HFFc6 (cell line): ENCODE measurements around the gene HIF1A. TPM values are rescaled to one million over a fixed set of nuclear protein-coding genes. Genes with fewer than 3 reads are reported as not detected.

Experiments used
- DNase-seq: peaks from one replicate; pipeline ENCODE4 v3.0.0-alpha.2; 2018
- H3K27ac Mint-ChIP-seq: 2 replicates; pipeline ENCODE4 v1.8.0; 2020; ENCODE audit warnings: mild to moderate bottlenecking, mixed read lengths
- H3K27me3 Mint-ChIP-seq: 2 replicates; pipeline ENCODE4 v1.8.0; 2021; ENCODE audit warnings: mild to moderate bottlenecking, moderate library complexity, mixed read lengths; ENCODE audit not compliant: insufficient read depth
- H3K36me3 Mint-ChIP-seq: 2 replicates; pipeline ENCODE4 v1.8.0; 2021; ENCODE audit warnings: low read depth, mixed read lengths
- H3K4me1 Mint-ChIP-seq: 2 replicates; pipeline ENCODE4 v1.8.0; 2020; ENCODE audit warnings: low read depth, mixed read lengths
- H3K4me3 Mint-ChIP-seq: 2 replicates; pipeline ENCODE4 v1.8.0; 2020; ENCODE audit warnings: mild to moderate bottlenecking, moderate library complexity, mixed read lengths
- H3K9me3 Mint-ChIP-seq: 2 replicates; pipeline ENCODE4 v1.8.0; 2020; ENCODE audit warnings: mild to moderate bottlenecking, mixed read lengths
- CTCF ChIP-seq: fragments of 200-600 bp; sonication (generic); IDR thresholded peaks from 2 replicates; pipeline ENCODE4 v1.5.0; 2021; ENCODE audit warnings: antibody characterized with exemption, mild to moderate bottlenecking
- total RNA-seq, 6 experiments: library from RNA; stranded (reverse); fragmentation: NEBNext Ultra II Directional; extraction: Animal tissue kit (Norgen Biotek cat#: 25700); gene quantifications; 2 replicates in 1 of 6; 3 replicates in 5 of 6; pipeline ENCODE4 v1.2.3, GENCODE V29; 2021

The HIF1A gene
- total RNA-seq, 6 experiments from 2014 or later, result 217 to 265 (median 233) TPM

DNA sequence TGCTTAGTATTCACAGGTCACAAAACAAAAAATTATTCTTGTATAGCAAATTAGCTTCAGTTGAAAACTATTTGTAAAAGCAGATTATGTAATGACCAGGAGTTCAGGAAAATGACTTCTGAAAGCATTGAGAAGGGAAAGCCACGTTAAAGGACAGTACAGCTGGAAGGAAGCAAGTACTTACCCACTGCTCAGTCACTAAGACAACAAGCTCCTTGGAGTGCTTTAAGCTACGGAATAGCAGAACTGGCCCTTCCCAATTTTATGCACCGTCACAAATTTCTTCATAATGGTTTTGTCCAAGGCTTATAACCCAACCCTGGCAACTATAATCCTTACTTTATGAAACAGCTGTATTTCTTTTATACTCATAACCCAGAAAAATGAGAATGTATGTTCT lies 54.0 kb downstream of the HIF1A start:
- DNase-seq, result no peak
- TF ChIP-seq CTCF, result no peak
- Mint-ChIP-seq H3K27ac (no peak overlapping the region), H3K27me3 (peaks cover 16% of the 10 kb centered on the region), H3K4me1 (peaks cover 62% of the 10 kb centered on the region), H3K9me3 (peaks cover 5% of the 10 kb centered on the region; the same call in 1 of the 2 replicates), H3K4me3 (peak overlapping the region; percentile 87; the same call in 1 of the 2 replicates), H3K36me3 (peaks cover 73% of the 10 kb centered on the region)

DNA sequence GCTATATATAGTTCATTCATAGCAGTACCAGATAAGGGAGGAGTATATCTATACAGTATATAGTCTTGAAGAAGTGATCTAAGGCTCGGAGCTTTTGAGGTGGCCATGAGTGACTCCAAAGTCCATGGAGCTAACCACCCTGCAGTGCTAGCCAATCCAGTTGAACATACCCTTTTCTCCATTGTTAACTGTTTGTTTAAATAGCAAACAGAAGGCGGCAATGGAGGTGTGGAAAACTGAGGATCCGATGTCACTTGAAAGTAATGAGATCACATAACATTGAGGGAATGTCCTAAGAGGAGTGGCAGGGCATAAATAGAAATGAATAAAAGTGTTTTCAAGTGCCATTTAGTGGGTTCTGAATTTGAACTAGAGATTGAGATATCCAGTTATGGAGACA lies 54.6 kb downstream of the HIF1A start:
- H3K4me3 Mint-ChIP-seq, result peak overlapping the region; percentile 87
- peaks cover 73% of the 10 kb centered on the region for H3K36me3 Mint-ChIP-seq
- H3K4me1 Mint-ChIP-seq, result peaks cover 68% of the 10 kb centered on the region

DNA sequence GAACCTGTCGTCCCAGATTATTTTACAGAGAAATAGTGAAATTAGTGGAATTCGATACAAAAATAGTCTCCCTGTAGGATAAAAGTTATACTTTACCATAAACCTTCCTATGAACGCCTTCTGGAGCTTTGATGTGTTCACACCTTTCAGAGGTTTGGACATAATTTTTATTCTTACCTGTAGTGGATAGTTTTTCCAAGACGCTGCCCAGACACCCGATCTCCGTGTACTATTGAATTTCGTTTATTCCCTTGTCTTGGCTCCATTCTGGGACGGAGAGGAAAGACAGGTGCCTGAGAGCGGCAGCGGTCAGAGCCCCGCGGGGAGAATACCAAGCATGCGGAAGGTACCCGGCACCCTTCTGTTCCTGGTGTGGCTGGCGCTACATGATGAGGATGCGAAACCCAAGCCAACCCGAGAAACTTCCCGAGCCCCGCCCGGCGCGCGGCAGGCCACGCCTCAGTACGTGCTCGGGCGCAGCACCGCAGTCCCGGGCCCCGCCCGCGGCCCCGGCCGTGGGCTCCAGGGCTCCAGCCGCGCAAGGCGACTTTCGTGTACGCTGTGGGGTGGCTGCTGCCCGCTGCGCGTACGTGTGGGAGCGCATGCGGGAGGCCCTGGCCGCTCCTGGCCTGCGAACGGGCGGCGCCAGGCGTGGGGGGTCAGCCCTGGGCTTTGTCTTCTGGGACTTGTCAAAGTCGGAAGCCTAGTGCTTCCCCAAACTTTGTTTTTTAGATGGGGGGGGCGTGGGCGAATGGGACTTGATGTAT lies 55.6 kb downstream of the HIF1A start:
- H3K4me1 Mint-ChIP-seq, result peaks cover 78% of the 10 kb centered on the region
- peak; percentile 54 for DNase-seq
- peaks cover 69% of the 10 kb centered on the region for H3K36me3 Mint-ChIP-seq
- H3K27me3 Mint-ChIP-seq, result peaks cover 16% of the 10 kb centered on the region
- peak overlapping the region; percentile 70 for H3K27ac Mint-ChIP-seq
- peak overlapping the region; percentile 87 for H3K4me3 Mint-ChIP-seq
- H3K9me3 Mint-ChIP-seq, result peaks cover 15% of the 10 kb centered on the region
- TF ChIP-seq CTCF, result no peak

More for the DNA sequence above, 54.6 kb downstream of the HIF1A start:
- no peak overlapping the region; the same call in 1 of the 2 replicates for H3K27ac Mint-ChIP-seq
- peaks cover 16% of the 10 kb centered on the region for H3K27me3 Mint-ChIP-seq
- H3K9me3 Mint-ChIP-seq, result peaks cover 9% of the 10 kb centered on the region
- TF ChIP-seq CTCF, result no peak
- no peak for DNase-seq

DNA sequence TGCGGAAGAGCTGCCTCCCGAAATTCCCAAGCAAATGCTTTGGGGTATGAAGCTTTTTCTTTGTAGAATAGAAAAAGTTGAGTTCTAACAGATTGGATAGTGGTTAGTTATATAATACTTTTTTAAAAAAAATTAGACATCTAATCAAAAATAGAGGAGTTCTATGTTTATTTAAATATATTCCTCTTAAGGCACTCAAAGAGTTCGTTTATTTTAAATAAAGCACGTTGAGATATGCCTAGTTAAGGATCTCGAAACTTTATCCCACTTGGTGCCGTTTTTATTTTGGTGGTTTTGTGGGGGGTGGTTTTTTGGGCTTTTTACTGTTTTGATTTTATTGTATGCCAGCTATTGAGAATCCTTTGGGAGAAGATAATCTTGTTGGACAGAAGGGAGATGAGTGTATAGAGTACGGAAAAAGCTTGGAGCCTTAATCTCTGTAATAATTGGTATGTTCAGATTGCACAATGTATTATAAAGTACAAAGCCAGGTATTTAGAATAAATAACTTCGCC lies 56.2 kb downstream of the HIF1A start:
- Mint-ChIP-seq H3K27ac (peak overlapping the region; percentile 42), H3K9me3 (peaks cover 15% of the 10 kb centered on the region), H3K27me3 (peaks cover 16% of the 10 kb centered on the region), H3K4me3 (peak overlapping the region; percentile 55), H3K4me1 (peaks cover 82% of the 10 kb centered on the region), H3K36me3 (peaks cover 66% of the 10 kb centered on the region)
- no peak for TF ChIP-seq CTCF
- no peak for DNase-seq

DNA sequence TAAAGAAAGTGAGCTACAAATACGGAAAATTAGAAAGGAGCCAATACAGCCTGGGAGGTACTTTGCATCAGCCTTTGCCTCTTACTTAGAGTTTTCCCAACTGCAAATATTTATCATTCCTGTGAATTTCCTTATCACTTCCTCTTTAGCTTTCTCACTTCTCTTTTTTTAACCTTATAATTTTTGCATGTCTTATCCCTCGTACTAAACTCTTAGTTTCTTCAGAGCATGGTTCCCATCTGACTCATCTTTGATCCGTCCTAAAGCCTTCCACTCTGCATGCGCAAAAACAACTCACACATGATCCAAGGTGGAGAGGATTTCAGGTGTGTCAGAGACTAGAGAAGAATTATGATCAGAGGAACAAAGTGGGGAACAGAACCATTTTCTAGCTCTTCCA lies 57.3 kb downstream of the HIF1A start:
- H3K36me3 Mint-ChIP-seq, result peaks cover 58% of the 10 kb centered on the region
- H3K9me3 Mint-ChIP-seq, result peaks cover 15% of the 10 kb centered on the region
- no peak for DNase-seq
- H3K4me1 Mint-ChIP-seq, result peaks cover 81% of the 10 kb centered on the region
- H3K4me3 Mint-ChIP-seq, result no peak overlapping the region
- no peak for TF ChIP-seq CTCF
- peak overlapping the region; percentile 42 for H3K27ac Mint-ChIP-seq
- peaks cover 10% of the 10 kb centered on the region for H3K27me3 Mint-ChIP-seq
